ENCODE data around the gene NKX6-2. TPM values are rescaled to one million over a fixed set of nuclear protein-coding genes. Genes with fewer than 3 reads are reported as not detected.

Gene NKX6-2
- total and polyA plus RNA-seq, 5 donors from 2014 or later: 0.82 TPM; not detected in 4

- no peaks in the 10 kb centered on the region for H3K4me1 ChIP-seq (ENCODE audit: control insufficient read depth, insufficient read depth, low read length, poor library complexity, severe bottlenecking)
- DNase-seq (no peak), ATAC-seq (ENCODE audit: low read depth in 2 of 2) (no peak)
- no peak overlapping the region for H3K4me3 ChIP-seq (ENCODE audit: low read depth, low read length)
- H3K27ac Mint-ChIP-seq: no peak overlapping the region
- no peaks in the 10 kb centered on the region for H3K9me3 ChIP-seq (ENCODE audit: control insufficient read depth in 2 of 2, low read length in 2 of 2)
- H3K27me3 ChIP-seq (ENCODE audit: control insufficient read depth, insufficient read depth, low read length): no peaks in the 10 kb centered on the region
- H3K4me3 Mint-ChIP-seq: no peak overlapping the region
- no peak overlapping the region for H3K27ac ChIP-seq (ENCODE audit: insufficient read depth, low read length, poor library complexity, severe bottlenecking)
- H3K36me3 Mint-ChIP-seq: no peaks in the 10 kb centered on the region
- H3K9me3 Mint-ChIP-seq: peaks cover 0 to 6% (median 0%) of the 10 kb centered on the region in 7 donors
- no peaks in the 10 kb centered on the region for H3K27me3 Mint-ChIP-seq
- H3K36me3 ChIP-seq (ENCODE audit: control insufficient read depth, insufficient read depth, low read length): no peaks in the 10 kb centered on the region
- no peaks in the 10 kb centered on the region for H3K4me1 Mint-ChIP-seq
Measured at GRCh38 chr10:132815168-132815857, 29.4 kb upstream of the NKX6-2 start.

DNA sequence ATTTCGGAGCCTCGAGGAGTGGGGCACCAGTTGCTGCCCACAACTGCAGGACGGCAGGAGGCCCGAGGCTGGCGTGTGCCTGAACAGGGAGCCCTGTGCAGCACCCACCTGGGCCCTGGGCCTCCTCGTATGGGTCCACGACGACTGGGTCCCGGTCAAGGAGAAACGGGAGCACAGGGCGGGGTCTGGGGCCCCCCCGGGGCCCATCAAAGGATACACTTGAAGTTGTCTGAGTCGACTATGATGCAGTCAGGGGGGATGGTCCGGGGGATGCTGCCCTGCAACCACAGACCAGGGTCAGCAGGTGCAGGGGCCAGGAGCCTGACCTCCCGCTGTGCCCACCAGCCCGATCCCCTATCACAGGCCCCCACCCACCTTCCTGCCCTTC, 28.5 kb upstream of the NKX6-2 start:
- ATAC-seq (ENCODE audit: low read depth in 2 of 2) (no peak), DNase-seq (no peak)
- Mint-ChIP-seq H3K4me1 (no peaks in the 10 kb centered on the region), H3K4me3 (no peak overlapping the region), H3K9me3 (peaks cover 0 to 3% (median 0%) of the 10 kb centered on the region in 7 donors), H3K27me3 (no peaks in the 10 kb centered on the region), H3K36me3 (no peaks in the 10 kb centered on the region), H3K27ac (no peak overlapping the region)
- Histone ChIP-seq H3K36me3 (ENCODE audit: control insufficient read depth, insufficient read depth, low read length) (no peaks in the 10 kb centered on the region), H3K27ac (ENCODE audit: insufficient read depth, low read length, poor library complexity, severe bottlenecking) (no peak overlapping the region), H3K4me1 (ENCODE audit: control insufficient read depth, insufficient read depth, low read length, poor library complexity, severe bottlenecking) (no peaks in the 10 kb centered on the region), H3K9me3 (ENCODE audit: control insufficient read depth in 2 of 2, low read length in 2 of 2) (no peaks in the 10 kb centered on the region), H3K4me3 (ENCODE audit: low read depth, low read length) (no peak overlapping the region), H3K27me3 (ENCODE audit: control insufficient read depth, insufficient read depth, low read length) (no peaks in the 10 kb centered on the region)

DNA sequence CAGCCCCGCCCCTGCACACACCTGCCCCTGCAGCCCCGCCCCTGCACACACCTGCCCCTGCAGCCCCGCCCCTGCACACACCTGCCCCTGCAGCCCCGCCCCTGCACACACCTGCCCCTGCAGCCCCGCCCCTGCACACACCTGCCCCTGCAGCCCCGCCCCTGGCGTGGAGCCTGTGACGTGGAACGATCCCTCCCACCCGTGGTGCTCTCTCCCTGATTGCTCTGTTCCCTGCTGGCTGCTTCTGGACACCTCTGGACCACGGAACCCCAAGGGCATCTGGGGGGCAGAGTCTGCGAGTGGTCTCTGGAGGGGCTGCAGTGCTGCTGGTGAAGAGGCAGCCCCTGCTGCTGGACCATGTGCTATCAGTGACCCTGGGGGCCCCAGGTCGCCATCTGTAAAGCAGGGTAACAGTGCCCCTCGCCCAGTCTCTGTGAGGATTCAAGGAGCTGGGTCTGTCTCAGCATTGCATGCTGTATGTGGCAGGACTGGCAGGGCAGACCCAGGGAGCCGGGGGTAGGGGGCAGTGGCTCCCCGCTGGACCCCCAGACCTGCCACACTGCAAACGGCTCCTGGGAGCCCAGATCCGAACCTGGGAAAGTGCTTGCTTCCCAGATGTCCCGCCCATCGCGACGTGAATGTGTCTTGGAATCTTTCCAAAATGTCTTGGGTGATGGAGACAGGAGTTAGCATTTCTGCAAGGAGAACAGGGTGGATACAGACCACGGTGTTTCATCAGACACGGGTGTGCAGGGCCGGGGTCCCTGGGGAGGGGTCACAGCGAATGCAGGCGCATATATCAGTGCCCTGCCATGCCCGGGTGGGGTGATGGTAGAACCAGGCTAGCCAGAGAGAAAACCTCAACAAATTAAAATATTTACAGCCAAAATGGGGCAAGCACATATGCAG, 27.9 kb upstream of the NKX6-2 start:
- no peak overlapping the region for H3K27ac Mint-ChIP-seq
- ATAC-seq (ENCODE audit: low read depth in 2 of 2): no peak
- H3K9me3 Mint-ChIP-seq: peaks cover 0 to 1% (median 0%) of the 10 kb centered on the region in 7 donors
- H3K4me1 ChIP-seq (ENCODE audit: control insufficient read depth, insufficient read depth, low read length, poor library complexity, severe bottlenecking): no peaks in the 10 kb centered on the region
- no peaks in the 10 kb centered on the region for H3K27me3 Mint-ChIP-seq
- H3K4me3 Mint-ChIP-seq: no peak overlapping the region
- no peaks in the 10 kb centered on the region for H3K36me3 Mint-ChIP-seq
- DNase-seq: no peak
- H3K4me3 ChIP-seq (ENCODE audit: low read depth, low read length): no peak overlapping the region
- H3K4me1 Mint-ChIP-seq: no peaks in the 10 kb centered on the region
- H3K36me3 ChIP-seq (ENCODE audit: control insufficient read depth, insufficient read depth, low read length): no peaks in the 10 kb centered on the region
- H3K27ac ChIP-seq (ENCODE audit: insufficient read depth, low read length, poor library complexity, severe bottlenecking): no peak overlapping the region
- no peaks in the 10 kb centered on the region for H3K9me3 ChIP-seq (ENCODE audit: control insufficient read depth in 2 of 2, low read length in 2 of 2)
- no peaks in the 10 kb centered on the region for H3K27me3 ChIP-seq (ENCODE audit: control insufficient read depth, insufficient read depth, low read length)

- Mint-ChIP-seq H3K4me3 (no peak overlapping the region), H3K27me3 (no peaks in the 10 kb centered on the region), H3K27ac (no peak overlapping the region), H3K9me3 (no peaks in the 10 kb centered on the region), H3K4me1 (no peaks in the 10 kb centered on the region), H3K36me3 (no peaks in the 10 kb centered on the region)
- DNase-seq (no peak), ATAC-seq (ENCODE audit: low read depth in 2 of 2) (no peak)
- Histone ChIP-seq H3K27me3 (ENCODE audit: control insufficient read depth, insufficient read depth, low read length) (no peaks in the 10 kb centered on the region), H3K27ac (ENCODE audit: insufficient read depth, low read length, poor library complexity, severe bottlenecking) (no peak overlapping the region), H3K9me3 (ENCODE audit: control insufficient read depth in 2 of 2, low read length in 2 of 2) (no peaks in the 10 kb centered on the region), H3K36me3 (ENCODE audit: control insufficient read depth, insufficient read depth, low read length) (no peaks in the 10 kb centered on the region), H3K4me3 (ENCODE audit: low read depth, low read length) (no peak overlapping the region), H3K4me1 (ENCODE audit: control insufficient read depth, insufficient read depth, low read length, poor library complexity, severe bottlenecking) (no peaks in the 10 kb centered on the region)
Measured at GRCh38 chr10:132813001-132813401, 27.1 kb upstream of the NKX6-2 start.

DNA sequence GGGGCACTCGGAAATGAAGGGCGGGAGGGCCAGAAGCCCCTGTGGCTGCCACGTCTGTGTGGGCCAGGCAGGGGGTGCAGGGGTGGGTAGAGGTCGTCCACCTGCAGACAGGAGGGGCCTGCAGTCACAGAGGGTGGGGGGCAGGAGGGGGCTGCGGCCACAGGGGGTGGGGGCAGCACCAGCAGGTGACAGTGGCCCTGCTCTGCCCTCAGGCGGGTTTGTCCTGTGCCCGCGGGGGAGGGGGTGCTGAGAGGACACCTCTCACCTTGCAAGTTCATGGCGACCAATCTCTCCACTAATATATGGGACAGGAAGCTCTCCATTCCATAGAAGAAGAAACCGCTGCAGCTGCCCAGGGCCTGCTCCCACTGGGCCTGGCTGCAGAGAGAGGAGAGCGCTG, 26.6 kb upstream of the NKX6-2 start:
- H3K27ac Mint-ChIP-seq: no peak overlapping the region
- no peak overlapping the region for H3K4me3 ChIP-seq (ENCODE audit: low read depth, low read length)
- no peaks in the 10 kb centered on the region for H3K9me3 Mint-ChIP-seq
- H3K4me1 Mint-ChIP-seq: no peaks in the 10 kb centered on the region
- H3K27me3 ChIP-seq (ENCODE audit: control insufficient read depth, insufficient read depth, low read length): no peaks in the 10 kb centered on the region
- no peak overlapping the region for H3K4me3 Mint-ChIP-seq
- H3K27ac ChIP-seq (ENCODE audit: insufficient read depth, low read length, poor library complexity, severe bottlenecking): no peak overlapping the region
- DNase-seq: no peak
- no peaks in the 10 kb centered on the region for H3K36me3 Mint-ChIP-seq
- H3K9me3 ChIP-seq (ENCODE audit: control insufficient read depth in 2 of 2, low read length in 2 of 2): no peaks in the 10 kb centered on the region
- ATAC-seq (ENCODE audit: low read depth in 2 of 2): no peak
- no peaks in the 10 kb centered on the region for H3K4me1 ChIP-seq (ENCODE audit: control insufficient read depth, insufficient read depth, low read length, poor library complexity, severe bottlenecking)
- H3K36me3 ChIP-seq (ENCODE audit: control insufficient read depth, insufficient read depth, low read length): no peaks in the 10 kb centered on the region
- no peaks in the 10 kb centered on the region for H3K27me3 Mint-ChIP-seq

DNA sequence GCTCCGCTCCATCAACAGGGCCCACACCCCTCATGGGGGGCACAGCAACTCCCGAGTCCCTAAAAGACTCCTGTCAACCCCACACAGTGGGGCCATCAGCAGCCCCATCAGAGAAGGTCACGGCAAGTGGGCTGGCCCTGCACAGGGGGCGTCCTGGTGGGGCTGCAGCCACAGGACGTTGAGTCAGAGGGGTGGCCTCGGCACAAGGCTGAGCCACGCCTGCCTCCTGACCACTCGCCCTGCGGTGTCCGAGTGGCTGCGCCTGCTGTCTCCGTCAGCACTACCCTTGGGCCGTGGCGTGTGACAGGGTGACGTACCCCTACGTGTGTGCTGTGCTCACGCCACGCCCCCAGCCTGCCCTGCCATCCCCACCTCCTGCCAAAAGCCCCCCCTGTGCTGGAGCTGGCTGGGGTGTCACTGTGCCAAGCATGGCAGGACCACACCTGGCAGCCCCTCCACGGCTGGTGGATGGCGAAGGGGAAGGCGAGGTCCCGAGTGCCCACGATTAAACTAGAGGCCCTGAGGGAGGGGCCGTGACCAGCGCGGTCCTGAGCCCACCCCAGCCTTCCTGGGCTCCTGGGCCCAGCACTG, 26.0 kb upstream of the NKX6-2 start:
- Mint-ChIP-seq H3K27me3 (no peaks in the 10 kb centered on the region), H3K36me3 (no peaks in the 10 kb centered on the region), H3K27ac (no peak overlapping the region), H3K4me3 (no peak overlapping the region), H3K4me1 (no peaks in the 10 kb centered on the region), H3K9me3 (no peaks in the 10 kb centered on the region)
- no peaks in the 10 kb centered on the region for H3K4me1 ChIP-seq (ENCODE audit: control insufficient read depth, insufficient read depth, low read length, poor library complexity, severe bottlenecking)
- no peak for ATAC-seq (ENCODE audit: low read depth in 2 of 2)
- no peaks in the 10 kb centered on the region for H3K27me3 ChIP-seq (ENCODE audit: control insufficient read depth, insufficient read depth, low read length)
- no peaks in the 10 kb centered on the region for H3K36me3 ChIP-seq (ENCODE audit: control insufficient read depth, insufficient read depth, low read length)
- H3K27ac ChIP-seq (ENCODE audit: insufficient read depth, low read length, poor library complexity, severe bottlenecking): no peak overlapping the region
- no peak for DNase-seq
- no peaks in the 10 kb centered on the region for H3K9me3 ChIP-seq (ENCODE audit: control insufficient read depth in 2 of 2, low read length in 2 of 2)
- H3K4me3 ChIP-seq (ENCODE audit: low read depth, low read length): no peak overlapping the region

DNA sequence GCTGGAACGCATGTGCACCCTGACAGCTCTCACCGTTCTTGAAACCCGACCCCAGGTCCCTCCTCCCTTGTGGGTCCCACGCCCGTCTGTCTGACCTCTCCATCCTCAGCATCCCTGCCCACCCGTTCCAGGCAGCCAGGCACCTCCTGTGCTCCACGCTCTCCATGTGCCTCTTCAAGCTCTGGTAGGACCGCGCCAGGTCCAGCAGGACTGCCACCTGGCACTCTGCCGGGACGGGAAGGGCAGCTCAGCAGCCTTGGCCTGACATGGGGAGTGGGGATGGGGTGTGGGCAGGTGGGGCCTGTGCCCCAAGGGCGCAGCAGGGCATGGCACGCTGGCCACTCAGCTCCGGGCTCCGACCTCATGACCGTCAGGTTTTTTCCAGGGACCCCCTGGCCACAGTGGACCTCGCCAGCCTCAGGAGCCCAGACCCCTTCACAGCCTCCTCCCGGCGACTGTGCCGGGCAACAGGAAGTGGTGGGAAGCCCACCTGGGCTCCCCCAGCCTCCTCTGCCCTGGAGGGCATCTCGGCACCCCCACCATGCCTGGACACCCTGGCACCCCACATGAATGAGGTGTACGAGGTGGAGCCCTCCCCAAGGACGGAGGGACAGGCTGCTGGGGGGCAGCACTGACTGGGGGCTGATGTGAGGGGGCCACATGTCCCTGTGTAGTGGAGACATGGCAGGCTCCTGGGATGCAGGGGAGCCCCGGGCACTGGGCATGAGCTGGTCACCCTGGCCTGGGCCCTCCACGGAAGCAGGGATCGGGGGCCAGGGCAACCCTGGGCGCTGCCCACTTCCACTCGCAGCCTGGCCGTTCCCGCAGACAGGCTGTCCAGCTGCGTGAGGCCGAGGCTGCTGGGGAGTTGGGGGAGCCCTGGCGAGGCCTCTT, 25.1 kb upstream of the NKX6-2 start:
- no peaks in the 10 kb centered on the region for H3K9me3 ChIP-seq (ENCODE audit: control insufficient read depth in 2 of 2, low read length in 2 of 2)
- no peaks in the 10 kb centered on the region for H3K27me3 Mint-ChIP-seq
- no peak overlapping the region for H3K27ac ChIP-seq (ENCODE audit: insufficient read depth, low read length, poor library complexity, severe bottlenecking)
- no peak for DNase-seq
- no peaks in the 10 kb centered on the region for H3K9me3 Mint-ChIP-seq
- H3K36me3 ChIP-seq (ENCODE audit: control insufficient read depth, insufficient read depth, low read length): no peaks in the 10 kb centered on the region
- no peak overlapping the region for H3K4me3 ChIP-seq (ENCODE audit: low read depth, low read length)
- no peak overlapping the region for H3K4me3 Mint-ChIP-seq
- no peaks in the 10 kb centered on the region for H3K36me3 Mint-ChIP-seq
- no peak overlapping the region for H3K27ac Mint-ChIP-seq
- no peaks in the 10 kb centered on the region for H3K4me1 ChIP-seq (ENCODE audit: control insufficient read depth, insufficient read depth, low read length, poor library complexity, severe bottlenecking)
- H3K27me3 ChIP-seq (ENCODE audit: control insufficient read depth, insufficient read depth, low read length): no peaks in the 10 kb centered on the region
- no peak for ATAC-seq (ENCODE audit: low read depth in 2 of 2)
- no peaks in the 10 kb centered on the region for H3K4me1 Mint-ChIP-seq
